HPDE6-E6E7 (cell line): ENCODE results near the gene LMO4.

Experiments used
- DNase-seq: peaks from one replicate; pipeline ENCODE4 v3.0.0; 2011; ENCODE audit warnings: missing footprints; ENCODE audit errors: extremely low spot score

LMO4 gene

GRCh38 chr1:87328272-87329050 lies at the start of gene LMO4:
Gene LMO4 (plus strand): TSS chr1:87328880. CDS start chr1:87332016, 3,136 bp downstream.
- DNase-seq, result peak; percentile 92

GRCh38 chr1:87279536-87279875 lies 49.2 kb upstream of the LMO4 start:
- DNase-seq, result no peak

GRCh38 chr1:87279966-87280535 lies 48.6 kb upstream of the LMO4 start:
- no peak for DNase-seq

GRCh38 chr1:87284456-87285240 lies 44.0 kb upstream of the LMO4 start:
- no peak for DNase-seq

- no peak for DNase-seq
These were observed 37.6 kb upstream of the LMO4 start for GRCh38 chr1:87291107-87291506.

GRCh38 chr1:87292684-87293493 lies 35.8 kb upstream of the LMO4 start:
- peak; percentile 9 for DNase-seq

- DNase-seq, result no peak
These were observed 34.0 kb upstream of the LMO4 start for GRCh38 chr1:87294633-87295032.

- no peak for DNase-seq
These were observed 33.1 kb upstream of the LMO4 start for GRCh38 chr1:87295445-87296110.

- no peak for DNase-seq
These were observed 32.5 kb upstream of the LMO4 start for GRCh38 chr1:87296206-87296605.

GRCh38 chr1:87299661-87300060 lies 29.0 kb upstream of the LMO4 start:
- no peak for DNase-seq

- no peak for DNase-seq
These were observed 28.1 kb upstream of the LMO4 start for GRCh38 chr1:87300628-87301027.

GRCh38 chr1:87305151-87305550 lies 23.5 kb upstream of the LMO4 start:
- no peak for DNase-seq

GRCh38 chr1:87305762-87306161 lies 22.9 kb upstream of the LMO4 start:
- no peak for DNase-seq

GRCh38 chr1:87307306-87307705 lies 21.4 kb upstream of the LMO4 start:
- no peak for DNase-seq

GRCh38 chr1:87307931-87308330 lies 20.7 kb upstream of the LMO4 start:
- no peak for DNase-seq

GRCh38 chr1:87314091-87314490 lies 14.6 kb upstream of the LMO4 start:
- DNase-seq, result no peak

GRCh38 chr1:87318056-87318650 lies 10.5 kb upstream of the LMO4 start:
- DNase-seq, result no peak

- DNase-seq, result no peak
These were observed 9.9 kb upstream of the LMO4 start for GRCh38 chr1:87318806-87319205.

- DNase-seq, result peak; percentile 19
These were observed 2.5 kb upstream of the LMO4 start for GRCh38 chr1:87325982-87326738.
